SK-N-MC (cell line): Measurements from ENCODE around the gene MEN1.

Source experiments
- EZH2 ChIP-seq: fragments of 200-600 bp; sonication (generic); IDR thresholded peaks from one replicate; pipeline ENCODE4 v1.6.1; 2017; ENCODE audit warnings: antibody characterized with exemption
- POLR2AphosphoS5 ChIP-seq: IDR thresholded peaks from 2 replicates; pipeline ENCODE4 v1.6.1; 2012; ENCODE audit warnings: mild to moderate bottlenecking, low read depth, low read length, borderline replicate concordance

- TF ChIP-seq POLR2AphosphoS5 (no peak), EZH2 (no peak)
Observed at GRCh38 chr11:64809781-64810241, 540 bp downstream of the MEN1 start.
